ENCODE measurements around the gene HMBS. TPM values are rescaled to one million over a fixed set of nuclear protein-coding genes. Genes with fewer than 3 reads are reported as not detected.

HMBS gene
- total and polyA plus RNA-seq, 2 of the 8 experiments (the other 6 are each of a cell fraction or from before 2014, with no cell fraction given): 69.3 to 109 TPM

- peak overlapping the region; percentile 36 for H3K56ac ChIP-seq (replicated peaks; ENCODE audit: insufficient read length, low read depth, low read length)
- peaks cover 5% of the 10 kb centered on the region; the same call in 1 of the 2 replicates for H3K23me2 ChIP-seq (ENCODE audit: low read depth, low read length)
- FAIRE-seq (no peak), DNase-seq (ENCODE audit: low read depth in 1 of 2, low spot score in 2 of 2) (no peak)
- no peak overlapping the region for H2BK15ac ChIP-seq (ENCODE audit: low read length)
- peaks cover 7 to 26% of the 10 kb centered on the region in 2 experiments for H3K79me2 ChIP-seq (ENCODE audit: control insufficient read depth in 1 of 2, insufficient read depth in 2 of 2, low read length in 2 of 2)
- 3% methylated on average over 20 of the region's 20 CpGs; no CpG with 5 or more reads in 1 of the 2 experiments for WGBS, 2 experiments (ENCODE audit: extremely low coverage in 1 of 2, insufficient coverage in 1 of 2, insufficient read length in 1 of 2, insufficient replicate concordance in 2 of 2, low coverage in 1 of 2, low lambda C conversion rate in 2 of 2, missing lambda C conversion rate in 1 of 2)
- peak overlapping the region; percentile 62 to 86 (median 77) for H3K9ac ChIP-seq (replicated peaks in 1 of 4; ENCODE audit: extremely low read depth in 1 of 4, low read depth in 3 of 4, low read length in 3 of 4)
- H3K9me3 ChIP-seq (ENCODE audit: insufficient read depth in 2 of 2, low read depth in 1 of 2, low read length in 1 of 2): no peaks in the 10 kb centered on the region
- no peak overlapping the region for H2BK20ac ChIP-seq (ENCODE audit: low read length)
- H4K91ac ChIP-seq (replicated peaks; ENCODE audit: insufficient read length, low read length): no peak overlapping the region
- peaks cover 0 to 10% (median 6%) of the 10 kb centered on the region in 4 experiments; a peak in 5 of 7 replicates for H3K4me1 ChIP-seq (replicated peaks in 1 of 4; ENCODE audit: control insufficient read depth in 3 of 4, insufficient read depth in 4 of 4, low read length in 3 of 4)
- H3K18ac ChIP-seq (ENCODE audit: extremely low read depth, low read length): no peak overlapping the region
- H2AK5ac ChIP-seq (ENCODE audit: low read depth, low read length): no peak overlapping the region
- POLR2A ChIA-PET (ENCODE audit: partially characterized antibody): interaction anchor here (0.7 to 4.9 kb wide), 15 partner anchors 8 to 85 kb away, joined by 3 to 42 read pairs (median 4); partner anchors contain the start of genes ABCG4, C2CD2L, CBL and HMBS
- CTCF ChIA-PET (ENCODE audit: partially characterized antibody): interaction anchor here (1.3 to 4.9 kb wide), 5 partner anchors 12 to 74 kb away, joined by 3 to 26 read pairs (median 6); partner anchors contain the start of genes C2CD2L and HMBS
- peak overlapping the region; percentile 59; the same call in 1 of the 2 replicates for H2AFZ ChIP-seq (ENCODE audit: low read length)
- no peak overlapping the region for H2BK120ac ChIP-seq (replicated peaks; ENCODE audit: low read depth, low read length)
- H4K20me1 ChIP-seq (replicated peaks in 1 of 2; ENCODE audit: control insufficient read depth in 1 of 2, insufficient read depth in 2 of 2, low read length in 2 of 2): peaks cover 0 to 8% of the 10 kb centered on the region in 2 experiments
- H3K27me3 ChIP-seq (replicated peaks in 1 of 4; ENCODE audit: control insufficient read depth in 3 of 4, extremely low read depth in 1 of 4, insufficient read depth in 3 of 4, low read length in 3 of 4): no peaks in the 10 kb centered on the region
- H4K8ac ChIP-seq (ENCODE audit: extremely low read depth, insufficient read depth, low read length): no peak overlapping the region
- no peak overlapping the region for H3K14ac ChIP-seq (ENCODE audit: insufficient read length)
- peaks cover 7% of the 10 kb centered on the region; the same call in 1 of the 2 replicates for H3K79me1 ChIP-seq (ENCODE audit: low read depth, low read length)
- peak overlapping the region; percentile 63 to 97 (median 93) for H3K4me3 ChIP-seq (ENCODE audit: extremely low read depth in 1 of 4, insufficient read depth in 2 of 4, low read depth in 3 of 4, low read length in 4 of 4)
- no peak overlapping the region for H3K23ac ChIP-seq (ENCODE audit: insufficient read length)
- no peak overlapping the region for H3K4ac ChIP-seq (replicated peaks; ENCODE audit: insufficient read length, low read depth, low read length)
- 0 out of 2 replicates have a peak overlapping the region, but pooled peaks have one; percentile 3 for H2BK12ac ChIP-seq (ENCODE audit: low read depth, low read length)
- peak overlapping the region; percentile 74 to 81 for H3K4me2 ChIP-seq (ENCODE audit: insufficient read depth in 1 of 2, low read depth in 2 of 2, low read length in 2 of 2)
- H3K36me3 ChIP-seq (ENCODE audit: control insufficient read depth in 2 of 4, insufficient read depth in 4 of 4, low read length in 3 of 4): peaks cover 0 to 7% (median 4%) of the 10 kb centered on the region in 4 experiments; a peak in 3 of 8 replicates
- H2BK5ac ChIP-seq (ENCODE audit: low read depth, low read length): peak overlapping the region; percentile 79
- H4K5ac ChIP-seq (ENCODE audit: insufficient read length, low read depth, low read length): no peak overlapping the region
- H3K27ac ChIP-seq (ENCODE audit: low read depth, low read length): peak overlapping the region; percentile 68
- TF ChIP-seq CREB1 (IDR thresholded peaks at IDR 0.05) (no peak), HDAC2 (IDR thresholded peaks at IDR 0.05; ENCODE audit: borderline replicate concordance in 1 of 2, low read depth in 2 of 2, low read length in 2 of 2) (0 out of 4 replicates have a peak, but pooled peaks of 1 of the 2 experiments have one; percentile 41), ASH2L (IDR thresholded peaks at IDR 0.05; ENCODE audit: low read length) (no peak), RXRA (IDR thresholded peaks at IDR 0.05; ENCODE audit: insufficient read depth, low read depth, low read length) (no peak), NANOG (IDR thresholded peaks at IDR 0.05; ENCODE audit: insufficient read depth, low read depth, low read length, poor library complexity, severe bottlenecking) (no peak), BACH1 (IDR thresholded peaks at IDR 0.05; ENCODE audit: low read length) (no peak), CTCF (IDR thresholded peaks at IDR 0.05; ENCODE audit: control extremely low read depth in 1 of 3, insufficient read depth in 1 of 3, low read depth in 1 of 3, low read length in 3 of 3) (no peak), TEAD4 (IDR thresholded peaks at IDR 0.05; ENCODE audit: low read depth, low read length) (no peak), MAFK (IDR thresholded peaks at IDR 0.05; ENCODE audit: low read depth, low read length) (no peak)
These were observed 37.1 kb downstream of the HMBS start for GRCh38 chr11:119121811-119122124.
